ENCODE data around the gene RALGPS1.

DNA sequence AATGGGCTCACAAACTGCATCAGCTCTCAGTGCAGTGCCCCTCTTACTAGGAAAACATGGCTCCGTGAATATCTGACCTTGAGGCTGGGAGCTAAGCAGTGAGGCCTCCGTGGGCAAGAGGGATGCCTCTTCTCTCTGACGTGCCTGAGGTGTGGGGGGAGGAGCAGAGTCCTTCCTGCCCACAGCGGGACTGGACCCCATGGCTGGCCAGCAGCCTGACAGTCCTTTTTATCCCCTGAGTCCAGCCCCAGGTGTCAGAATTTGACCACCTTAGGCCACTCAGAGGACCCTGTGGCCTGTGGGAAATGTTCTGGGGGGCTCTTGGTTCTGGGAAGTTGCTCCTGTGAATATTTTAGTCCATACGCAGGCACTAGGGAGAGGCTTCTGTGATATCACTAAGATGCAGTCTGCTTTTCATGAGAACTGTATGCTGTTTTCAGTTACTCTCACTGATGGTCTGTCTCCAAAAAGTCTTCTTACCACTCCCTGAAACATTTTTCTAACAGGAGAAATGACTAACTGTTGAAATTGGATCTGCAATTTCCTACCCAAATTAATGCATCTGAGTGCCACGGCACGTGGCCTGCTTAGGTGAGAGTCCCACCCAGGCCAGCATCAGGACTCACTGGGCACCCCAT lies 184.5 kb downstream of the RALGPS1 start:
- TF ChIP-seq, protein P1, sequence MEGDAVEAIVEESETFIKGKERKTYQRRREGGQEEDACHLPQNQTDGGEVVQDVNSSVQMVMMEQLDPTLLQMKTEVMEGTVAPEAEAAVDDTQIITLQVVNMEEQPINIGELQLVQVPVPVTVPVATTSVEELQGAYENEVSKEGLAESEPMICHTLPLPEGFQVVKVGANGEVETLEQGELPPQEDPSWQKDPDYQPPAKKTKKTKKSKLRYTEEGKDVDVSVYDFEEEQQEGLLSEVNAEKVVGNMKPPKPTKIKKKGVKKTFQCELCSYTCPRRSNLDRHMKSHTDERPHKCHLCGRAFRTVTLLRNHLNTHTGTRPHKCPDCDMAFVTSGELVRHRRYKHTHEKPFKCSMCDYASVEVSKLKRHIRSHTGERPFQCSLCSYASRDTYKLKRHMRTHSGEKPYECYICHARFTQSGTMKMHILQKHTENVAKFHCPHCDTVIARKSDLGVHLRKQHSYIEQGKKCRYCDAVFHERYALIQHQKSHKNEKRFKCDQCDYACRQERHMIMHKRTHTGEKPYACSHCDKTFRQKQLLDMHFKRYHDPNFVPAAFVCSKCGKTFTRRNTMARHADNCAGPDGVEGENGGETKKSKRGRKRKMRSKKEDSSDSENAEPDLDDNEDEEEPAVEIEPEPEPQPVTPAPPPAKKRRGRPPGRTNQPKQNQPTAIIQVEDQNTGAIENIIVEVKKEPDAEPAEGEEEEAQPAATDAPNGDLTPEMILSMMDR (conservative IDR thresholded peaks at IDR 0.05): no peak
- TF ChIP-seq ZFX (IDR thresholded peaks at IDR 0.05): no peak
